HepG2 (cell line): ENCODE measurements around the gene MN1. TPM values are rescaled to one million over a fixed set of nuclear protein-coding genes. Genes with fewer than 3 reads are reported as not detected.

Source experiments
- ATAC-seq: fragments of 200-7000 bp; cut with Tn5 transposase; 3 replicates; pipeline ENCODE4 v1.9.1; 2020; ENCODE audit warnings: mild to moderate bottlenecking, moderate library complexity
- BruUV-seq: library from RNA; stranded (reverse); fragments of 400-500 nt; replicated peaks from 2 replicates; lab custom pipeline; 2021; lab: Mats Ljungman, UMichigan
- CTCF ChIA-PET: fragments of 300-600 bp; formaldehyde crosslinking; extraction: SDS; loops from one replicate; lab custom pipeline; 2021; ENCODE audit warnings: low total read pairs, inconsistent platforms, low intra/inter-chr PET ratio; lab: Yijun Ruan, JAX
- POLR2A ChIA-PET: fragments of 350-600 bp; sonication (Branson Sonifier 250); formaldehyde crosslinking; loops from one replicate; lab custom pipeline; 2020; ENCODE audit warnings: antibody characterized with exemption, inconsistent platforms; lab: Yijun Ruan, JAX
- DNase-seq: peaks from one replicate; pipeline ENCODE4 v3.0.0-alpha.2; 2015; ENCODE audit warnings: low spot score
- FAIRE-seq: peaks from 3 replicates; lab custom pipeline; 2011; peaks lifted over from hg19 to GRCh38; lab: Jason Lieb, UNC
- H2AFZ ChIP-seq: one replicate; pipeline ENCODE4 v1.6.1; 2011; ENCODE audit warnings: low read length, inconsistent platforms
- H3K27ac ChIP-seq: fragments of 300-600 bp; 3 replicates; pipeline ENCODE4 v1.8.0; 2011; ENCODE audit warnings: mixed run types, mild to moderate bottlenecking, mixed read lengths, low read length, inconsistent platforms; ENCODE audit not compliant: insufficient read depth; ENCODE audit errors: extremely low read length
- H3K27me3 ChIP-seq, 2 experiments: fragments of 200-600 bp in 1 of 2; 2 replicates in 1 of 2; 3 replicates in 1 of 2; pipeline versions ENCODE4 v1.6.0 to v1.8.0; 2011; ENCODE audit warnings: low read length in 2 of 2, mild to moderate bottlenecking in 2 of 2, moderate library complexity in 2 of 2, inconsistent platforms in 1 of 2; ENCODE audit not compliant: insufficient read depth in 2 of 2, control insufficient read depth in 1 of 2
- H3K36me3 ChIP-seq, 2 experiments: fragments of 200-600 bp in 1 of 2; replicated peaks in 1 of 2; 2 replicates in 1 of 2; 3 replicates in 1 of 2; pipeline versions ENCODE4 v1.5.1 to v1.8.0; 2011; ENCODE audit warnings: low read length in 2 of 2, inconsistent platforms in 1 of 2; ENCODE audit not compliant: insufficient read depth in 2 of 2, control insufficient read depth in 1 of 2
- H3K4me1 ChIP-seq: 2 replicates; pipeline ENCODE4 v1.5.1; 2012; ENCODE audit warnings: low read length, inconsistent platforms; ENCODE audit not compliant: insufficient read depth
- H3K4me2 ChIP-seq: 2 replicates; pipeline ENCODE4 v1.6.0; 2011; ENCODE audit warnings: low read depth, low read length, inconsistent platforms
- H3K4me3 ChIP-seq, 3 experiments: fragments of 200-600 bp in 1 of 3; sonication (generic), shearing (Covaris generic) in 1 of 3; replicated peaks in 1 of 3; 2 replicates each; pipeline ENCODE4 v1.5.1; 2011 to 2016; ENCODE audit warnings: low read length in 3 of 3, inconsistent platforms in 2 of 3, low read depth in 2 of 3, mild to moderate bottlenecking in 2 of 3, control low read depth in 1 of 3, mixed read lengths in 1 of 3; ENCODE audit not compliant: insufficient read depth in 1 of 3
- H3K79me2 ChIP-seq: one replicate; pipeline ENCODE4 v1.6.1; 2011; ENCODE audit warnings: low read length, inconsistent platforms; ENCODE audit not compliant: insufficient read depth
- H3K9ac ChIP-seq: 2 replicates; pipeline ENCODE4 v1.6.0; 2011; ENCODE audit warnings: mild to moderate bottlenecking, low read depth, low read length, inconsistent platforms; ENCODE audit not compliant: insufficient read depth
- H3K9me3 ChIP-seq: 2 replicates; pipeline ENCODE4 v1.5.1; 2012; ENCODE audit warnings: mild to moderate bottlenecking, low read length
- H4K20me1 ChIP-seq: 2 replicates; pipeline ENCODE4 v1.6.0; 2011; ENCODE audit warnings: inconsistent platforms, mild to moderate bottlenecking, low read length, moderate library complexity; ENCODE audit not compliant: insufficient read depth
- FOXK2 ChIP-seq: fragments of 450-650 bp; IDR thresholded peaks from 2 replicates; pipeline ENCODE4 v1.6.1; 2016
- HNRNPK ChIP-seq: fragments of 200-400 bp; formaldehyde crosslinking; IDR thresholded peaks from 2 replicates; pipeline ENCODE4 v1.6.1; 2018; ENCODE audit warnings: low read length, low read depth, moderate library complexity, mild to moderate bottlenecking; ENCODE audit not compliant: poor library complexity, severe bottlenecking
- NCOA5 ChIP-seq: sonication (generic); formaldehyde crosslinking; IDR thresholded peaks from 2 replicates; pipeline ENCODE4 v1.4.0; 2020; ENCODE audit warnings: missing genetic modification reagents
- NFRKB ChIP-seq: fragments of 450-650 bp; IDR thresholded peaks from 2 replicates; pipeline ENCODE4 v1.6.1; 2017
- RORA ChIP-seq: sonication (generic); formaldehyde crosslinking; IDR thresholded peaks from 2 replicates; pipeline ENCODE4 v1.5.0; 2020; ENCODE audit warnings: mild to moderate bottlenecking, missing genetic modification reagents, moderate library complexity
- TARDBP ChIP-seq: sonication (generic); formaldehyde crosslinking; IDR thresholded peaks from 2 replicates; pipeline ENCODE4 v1.8.0; 2022; ENCODE audit warnings: mild to moderate bottlenecking, missing genetic modification reagents
- ZNF660 ChIP-seq: sonication (generic); formaldehyde crosslinking; IDR thresholded peaks from 2 replicates; pipeline ENCODE4 v1.5.1; 2020; ENCODE audit warnings: mild to moderate bottlenecking, low read depth, missing genetic modification reagents, borderline replicate concordance
- WGBS: methylation state at CpG from one replicate; pipeline ENCODE4 v1.1.6; 2017; ENCODE audit warnings: low lambda C conversion rate; 5-methylcytosine and 5-hydroxymethylcytosine counted together
- in situ Hi-C: cut with HindIII; loops from 2 replicates; pipeline ENCODE4 v1.10.0; 2017; ENCODE audit warnings: low pct_unique_long_range_greater_than_20kb; ENCODE audit not compliant: extremely low pct_ligation_motif_present
- intact Hi-C: fragments of 100-400 bp; cut with micrococcal nuclease; formaldehyde crosslinking; loops from one replicate; pipeline ENCODE4 v1.10.0; 2022; ENCODE audit not compliant: unreplicated experiment
- polyA plus RNA-seq, 8 experiments: library from polyadenylated mRNA; depleted of rRNA in 3 of 8; stranded (reverse) in 7 of 8; unstranded in 1 of 8; fragments of >200 nt; fragmentation: Illumina TruSeq in 4 of 8; extraction: Trizol in 4 of 8; gene quantifications; 2 replicates each; pipeline versions ENCODE4 v1.2.1 to v1.2.3, GENCODE V29; 2011 to 2016; ENCODE audit warnings: low read depth in 4 of 8, missing spikeins in 1 of 8, mixed read lengths in 1 of 8; ENCODE audit not compliant: insufficient read depth in 1 of 8
- total RNA-seq, 5 experiments: library from RNA; depleted of rRNA; stranded (reverse); fragments of >200 nt; fragmentation: Illumina TruSeq; extraction: Trizol; gene quantifications; 2 replicates each; pipeline ENCODE4 v1.2.3, GENCODE V29; 2016; ENCODE audit warnings: low read depth in 1 of 5
- TF ChIP-seq, protein P1 (sequence below): sonication (generic); formaldehyde crosslinking; IDR thresholded peaks from one replicate; pipeline ENCODE4 v1.5.1; 2020; ENCODE audit warnings: mild to moderate bottlenecking, missing genetic modification reagents; ENCODE audit errors: not compliant biosample characterization
- TF ChIP-seq, protein P2 (sequence below): sonication (generic); formaldehyde crosslinking; IDR thresholded peaks from 2 replicates; pipeline ENCODE4 v1.5.1; 2020; ENCODE audit warnings: missing genetic modification reagents, mild to moderate bottlenecking, borderline replicate concordance
- TF ChIP-seq, protein P3 (sequence below): sonication (generic); formaldehyde crosslinking; conservative IDR thresholded peaks from 2 replicates; pipeline ENCODE4 v1.8.1; 2023; ENCODE audit warnings: missing genetic modification reagents
- TF ChIP-seq, protein P4 (sequence below): IDR thresholded peaks from 2 replicates; pipeline ENCODE4 v1.6.1; 2016

The MN1 gene
- total and polyA plus RNA-seq, 2 of the 13 experiments (the other 11 are each of a cell fraction or from before 2014, with no cell fraction given), result 0.01 TPM; not detected in 1

DNA sequence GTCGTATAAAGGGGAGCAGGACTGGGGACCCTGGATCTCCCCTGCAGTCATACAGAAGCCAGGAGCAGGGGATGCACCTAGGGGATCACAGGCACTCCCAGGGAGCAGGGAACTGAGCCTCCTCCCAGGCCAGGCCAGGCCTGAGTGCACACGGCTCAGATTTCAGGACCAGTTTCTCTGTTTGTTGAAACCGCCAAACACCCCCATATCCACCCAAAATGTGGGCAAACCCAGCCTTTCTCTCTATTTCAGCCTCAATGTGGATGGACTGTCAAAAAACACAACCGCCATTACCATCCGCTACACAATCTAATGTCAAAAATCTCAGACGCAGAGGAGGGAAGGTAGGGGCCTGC is 17.5 kb downstream of the MN1 start:
- POLR2A ChIA-PET, result no interaction called here
- Histone ChIP-seq H3K4me1 (no peaks in the 10 kb centered on the region), H3K27me3 (peaks cover 2 to 15% of the 10 kb centered on the region in 2 experiments; a peak in 3 of 5 replicates), H3K79me2 (no peaks in the 10 kb centered on the region), H3K4me3 (no peak overlapping the region), H3K27ac (no peak overlapping the region), H3K36me3 (no peaks in the 10 kb centered on the region), H3K9me3 (no peaks in the 10 kb centered on the region), H4K20me1 (no peaks in the 10 kb centered on the region), H3K4me2 (no peak overlapping the region), H3K9ac (no peak overlapping the region), H2AFZ (no peak overlapping the region)
- DNase-seq (no peak), ATAC-seq (no peak), FAIRE-seq (no peak)
- intact Hi-C loops, result no loop called here
- no TSS peak for BruUV-seq
- CTCF ChIA-PET, result no interaction called here
- in situ Hi-C loops, result no loop called here
- 72% methylated on average over 5 of the region's 6 CpGs for WGBS
- TF ChIP-seq, protein P1, sequence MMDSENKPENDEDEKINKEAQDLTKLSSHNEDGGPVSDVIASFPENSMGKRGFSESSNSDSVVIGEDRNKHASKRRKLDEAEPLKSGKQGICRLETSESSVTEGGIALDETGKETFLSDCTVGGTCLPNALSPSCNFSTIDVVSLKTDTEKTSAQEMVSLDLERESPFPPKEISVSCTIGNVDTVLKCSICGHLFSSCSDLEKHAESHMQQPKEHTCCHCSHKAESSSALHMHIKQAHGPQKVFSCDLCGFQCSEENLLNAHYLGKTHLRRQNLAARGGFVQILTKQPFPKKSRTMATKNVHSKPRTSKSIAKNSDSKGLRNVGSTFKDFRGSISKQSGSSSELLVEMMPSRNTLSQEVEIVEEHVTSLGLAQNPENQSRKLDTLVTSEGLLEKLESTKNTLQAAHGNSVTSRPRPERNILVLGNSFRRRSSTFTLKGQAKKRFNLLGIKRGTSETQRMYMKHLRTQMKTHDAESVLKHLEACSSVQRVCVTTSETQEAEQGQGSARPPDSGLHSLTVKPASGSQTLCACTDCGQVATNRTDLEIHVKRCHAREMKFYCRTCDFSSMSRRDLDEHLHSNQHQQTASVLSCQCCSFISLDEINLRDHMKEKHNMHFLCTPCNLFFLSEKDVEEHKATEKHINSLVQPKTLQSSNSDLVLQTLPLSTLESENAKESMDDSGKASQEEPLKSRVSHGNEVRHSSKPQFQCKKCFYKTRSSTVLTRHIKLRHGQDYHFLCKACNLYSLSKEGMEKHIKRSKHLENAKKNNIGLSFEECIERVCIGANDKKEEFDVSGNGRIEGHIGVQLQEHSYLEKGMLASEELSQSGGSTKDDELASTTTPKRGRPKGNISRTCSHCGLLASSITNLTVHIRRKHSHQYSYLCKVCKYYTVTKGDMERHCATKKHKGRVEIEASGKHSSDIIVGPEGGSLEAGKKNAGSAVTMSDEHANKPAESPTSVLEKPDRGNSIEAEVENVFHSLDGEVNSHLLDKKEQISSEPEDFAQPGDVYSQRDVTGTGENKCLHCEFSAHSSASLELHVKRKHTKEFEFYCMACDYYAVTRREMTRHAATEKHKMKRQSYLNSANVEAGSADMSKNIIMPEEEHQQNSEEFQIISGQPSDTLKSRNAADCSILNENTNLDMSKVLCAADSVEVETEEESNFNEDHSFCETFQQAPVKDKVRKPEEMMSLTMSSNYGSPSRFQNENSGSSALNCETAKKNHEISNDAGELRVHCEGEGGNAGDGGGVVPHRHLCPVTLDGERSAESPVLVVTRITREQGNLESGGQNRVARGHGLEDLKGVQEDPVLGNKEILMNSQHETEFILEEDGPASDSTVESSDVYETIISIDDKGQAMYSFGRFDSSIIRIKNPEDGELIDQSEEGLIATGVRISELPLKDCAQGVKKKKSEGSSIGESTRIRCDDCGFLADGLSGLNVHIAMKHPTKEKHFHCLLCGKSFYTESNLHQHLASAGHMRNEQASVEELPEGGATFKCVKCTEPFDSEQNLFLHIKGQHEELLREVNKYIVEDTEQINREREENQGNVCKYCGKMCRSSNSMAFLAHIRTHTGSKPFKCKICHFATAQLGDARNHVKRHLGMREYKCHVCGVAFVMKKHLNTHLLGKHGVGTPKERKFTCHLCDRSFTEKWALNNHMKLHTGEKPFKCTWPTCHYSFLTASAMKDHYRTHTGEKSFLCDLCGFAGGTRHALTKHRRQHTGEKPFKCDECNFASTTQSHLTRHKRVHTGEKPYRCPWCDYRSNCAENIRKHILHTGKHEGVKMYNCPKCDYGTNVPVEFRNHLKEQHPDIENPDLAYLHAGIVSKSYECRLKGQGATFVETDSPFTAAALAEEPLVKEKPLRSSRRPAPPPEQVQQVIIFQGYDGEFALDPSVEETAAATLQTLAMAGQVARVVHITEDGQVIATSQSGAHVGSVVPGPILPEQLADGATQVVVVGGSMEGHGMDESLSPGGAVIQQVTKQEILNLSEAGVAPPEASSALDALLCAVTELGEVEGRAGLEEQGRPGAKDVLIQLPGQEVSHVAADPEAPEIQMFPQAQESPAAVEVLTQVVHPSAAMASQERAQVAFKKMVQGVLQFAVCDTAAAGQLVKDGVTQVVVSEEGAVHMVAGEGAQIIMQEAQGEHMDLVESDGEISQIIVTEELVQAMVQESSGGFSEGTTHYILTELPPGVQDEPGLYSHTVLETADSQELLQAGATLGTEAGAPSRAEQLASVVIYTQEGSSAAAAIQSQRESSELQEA (CRISPR knock-in tag), result no peak
- TF ChIP-seq NFRKB (no peak), FOXK2 (no peak), NCOA5 (no peak), HNRNPK (no peak), TARDBP (no peak), ZNF660 (no peak), RORA (no peak)
- TF ChIP-seq, protein P2, sequence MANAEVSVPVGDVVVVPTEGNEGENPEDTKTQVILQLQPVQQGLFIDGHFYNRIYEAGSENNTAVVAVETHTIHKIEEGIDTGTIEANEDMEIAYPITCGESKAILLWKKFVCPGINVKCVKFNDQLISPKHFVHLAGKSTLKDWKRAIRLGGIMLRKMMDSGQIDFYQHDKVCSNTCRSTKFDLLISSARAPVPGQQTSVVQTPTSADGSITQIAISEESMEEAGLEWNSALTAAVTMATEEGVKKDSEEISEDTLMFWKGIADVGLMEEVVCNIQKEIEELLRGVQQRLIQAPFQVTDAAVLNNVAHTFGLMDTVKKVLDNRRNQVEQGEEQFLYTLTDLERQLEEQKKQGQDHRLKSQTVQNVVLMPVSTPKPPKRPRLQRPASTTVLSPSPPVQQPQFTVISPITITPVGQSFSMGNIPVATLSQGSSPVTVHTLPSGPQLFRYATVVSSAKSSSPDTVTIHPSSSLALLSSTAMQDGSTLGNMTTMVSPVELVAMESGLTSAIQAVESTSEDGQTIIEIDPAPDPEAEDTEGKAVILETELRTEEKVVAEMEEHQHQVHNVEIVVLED (CRISPR knock-in tag), result no peak
- TF ChIP-seq, protein P3, sequence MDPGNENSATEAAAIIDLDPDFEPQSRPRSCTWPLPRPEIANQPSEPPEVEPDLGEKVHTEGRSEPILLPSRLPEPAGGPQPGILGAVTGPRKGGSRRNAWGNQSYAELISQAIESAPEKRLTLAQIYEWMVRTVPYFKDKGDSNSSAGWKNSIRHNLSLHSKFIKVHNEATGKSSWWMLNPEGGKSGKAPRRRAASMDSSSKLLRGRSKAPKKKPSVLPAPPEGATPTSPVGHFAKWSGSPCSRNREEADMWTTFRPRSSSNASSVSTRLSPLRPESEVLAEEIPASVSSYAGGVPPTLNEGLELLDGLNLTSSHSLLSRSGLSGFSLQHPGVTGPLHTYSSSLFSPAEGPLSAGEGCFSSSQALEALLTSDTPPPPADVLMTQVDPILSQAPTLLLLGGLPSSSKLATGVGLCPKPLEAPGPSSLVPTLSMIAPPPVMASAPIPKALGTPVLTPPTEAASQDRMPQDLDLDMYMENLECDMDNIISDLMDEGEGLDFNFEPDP (CRISPR knock-in tag), result no peak
- TF ChIP-seq, protein P4, sequence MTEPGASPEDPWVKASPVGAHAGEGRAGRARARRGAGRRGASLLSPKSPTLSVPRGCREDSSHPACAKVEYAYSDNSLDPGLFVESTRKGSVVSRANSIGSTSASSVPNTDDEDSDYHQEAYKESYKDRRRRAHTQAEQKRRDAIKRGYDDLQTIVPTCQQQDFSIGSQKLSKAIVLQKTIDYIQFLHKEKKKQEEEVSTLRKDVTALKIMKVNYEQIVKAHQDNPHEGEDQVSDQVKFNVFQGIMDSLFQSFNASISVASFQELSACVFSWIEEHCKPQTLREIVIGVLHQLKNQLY, result no peak
